Body of pancreas (tissue), 4 donors: Measurements from ENCODE around the gene ZBTB33.

ENCODE experiments used
- CTCF ChIP-seq, 7 experiments: fragments of 450-650 bp in 4 of 7; fragments of 200-600 bp in 3 of 7; sonication (generic) in 3 of 7; IDR thresholded peaks; one replicate each; pipeline ENCODE4 v1.5.1; 2016 to 2019; ENCODE audit warnings: antibody characterized with exemption in 7 of 7
- POLR2A ChIP-seq, 3 donors: fragments of 450-650 bp; IDR thresholded peaks; one replicate each; pipeline ENCODE4 v1.6.1; 2016; ENCODE audit warnings: antibody characterized with exemption in 3 of 3, mild to moderate bottlenecking in 2 of 3

GRCh38 chrX:120271218-120271617 is 20.6 kb downstream of the ZBTB33 start:
- TF ChIP-seq CTCF (IDR thresholded peaks at IDR 0.05): no peak
- no peak for TF ChIP-seq POLR2A (IDR thresholded peaks at IDR 0.05)
